Articular chondrocyte of knee joint (primary cell): ENCODE measurements around the gene KDELR3. TPM values are rescaled to one million over a fixed set of nuclear protein-coding genes. Genes with fewer than 3 reads are reported as not detected.

Experiments used
- total RNA-seq: library from RNA; depleted of rRNA; stranded (reverse); fragments of >200 nt; gene quantifications from 2 replicates; pipeline ENCODE4 v1.2.3, GENCODE V29; 2012

Gene KDELR3
- total RNA-seq: 172 and 206 TPM in 2 replicates

DNA sequence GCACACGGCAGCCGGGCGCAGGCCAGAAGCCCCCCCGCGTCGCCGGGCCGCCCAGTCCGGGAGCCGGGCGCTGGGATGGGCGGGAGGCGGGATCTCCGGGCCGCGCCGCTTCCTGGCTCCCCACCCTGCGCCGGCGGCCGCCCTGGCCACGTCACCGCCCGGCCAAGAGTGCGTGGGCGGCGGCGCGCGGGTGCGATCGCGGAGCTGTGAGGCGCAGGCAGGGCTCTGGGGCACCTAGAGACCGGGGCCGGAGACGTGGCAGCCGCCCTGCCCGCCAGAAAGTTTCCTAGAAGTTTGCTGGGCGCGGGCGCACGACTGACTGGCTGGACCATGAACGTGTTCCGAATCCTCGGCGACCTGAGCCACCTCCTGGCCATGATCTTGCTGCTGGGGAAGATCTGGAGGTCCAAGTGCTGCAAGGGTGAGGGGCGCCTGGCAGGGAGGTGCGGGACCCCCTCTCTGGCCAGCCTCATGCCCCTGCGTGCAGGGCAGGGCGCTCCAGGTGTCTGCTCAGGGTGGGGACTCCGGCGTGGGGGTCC is at the start of gene KDELR3:
Gene KDELR3 (plus strand): TSS at position 193 of the 539 bp plus-strand sequence. CDS start 138 bp downstream, at position 331.

DNA sequence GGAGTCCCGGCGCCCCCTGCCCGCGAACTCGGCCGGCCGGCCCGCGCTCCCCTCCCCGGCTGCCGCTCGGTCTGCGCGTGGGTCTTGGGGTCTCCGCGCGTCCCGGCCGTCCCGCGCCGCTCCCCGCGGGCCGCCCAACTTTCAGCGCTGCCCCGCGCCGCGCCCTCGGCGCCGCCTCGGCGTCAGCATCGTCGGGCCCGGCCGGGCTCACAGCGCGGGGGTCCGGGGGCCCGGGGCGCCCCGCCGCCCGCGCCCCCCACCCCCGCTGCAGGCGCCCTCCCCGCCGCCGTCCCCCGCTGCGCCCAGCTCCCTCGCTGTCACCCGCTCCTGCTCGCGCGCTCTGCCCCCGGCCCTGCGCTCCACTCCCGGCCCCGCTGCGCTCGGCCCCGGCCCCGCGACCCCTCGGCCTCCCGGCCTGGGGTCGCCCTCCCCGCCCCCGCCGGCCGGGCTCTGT is 12.8 kb upstream of the KDELR3 start, which contains the start of gene KCNJ4:
Gene KCNJ4 (minus strand): TSS at position 124 of the 454 bp plus-strand sequence. CDS start 27,067 bp downstream, outside the sequence.

DNA sequence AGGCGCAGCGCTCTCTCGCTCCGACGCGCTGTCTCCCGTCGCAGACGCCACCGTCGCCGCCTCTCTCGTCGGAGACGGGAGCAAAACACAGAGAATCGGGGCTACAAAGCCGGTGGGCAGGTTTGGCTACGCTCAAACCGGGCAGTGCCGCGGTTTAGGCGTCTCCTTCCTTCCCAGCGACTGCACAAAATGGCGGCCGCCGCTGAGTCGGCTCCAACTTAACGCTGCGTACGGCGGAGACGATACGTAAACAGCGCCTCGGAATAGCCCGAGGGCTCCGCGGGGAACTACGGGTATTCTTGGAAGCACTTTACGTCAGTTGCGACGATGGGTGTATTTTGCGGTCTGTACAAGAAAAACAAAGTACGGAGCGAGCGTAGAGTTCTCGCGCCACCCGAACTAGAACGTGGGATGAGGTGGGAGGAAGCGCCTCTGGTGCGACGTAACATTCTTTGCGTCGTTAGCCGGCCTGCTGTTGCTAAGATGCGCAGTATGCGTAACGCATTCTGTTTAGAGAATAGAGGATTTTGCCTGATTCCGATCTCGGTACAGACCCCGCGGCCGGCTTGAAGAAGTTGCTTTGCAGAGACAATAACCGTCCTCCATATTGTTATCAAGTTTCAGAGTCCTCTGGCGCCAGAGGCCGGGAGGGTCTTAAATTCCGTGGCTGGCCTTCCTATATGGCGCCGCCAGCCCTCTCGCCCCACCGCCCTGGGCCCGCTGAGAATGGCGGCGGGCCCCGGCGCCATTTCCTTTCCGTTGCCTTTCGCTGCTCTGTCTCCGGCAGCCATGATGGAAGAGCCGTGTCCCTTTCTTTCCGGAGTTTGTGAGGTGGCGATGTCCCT is 38.4 kb downstream of the KDELR3 start, which contains the start of gene DDX17:
Gene DDX17 (minus strand): TSS at position 194 of the 845 bp plus-strand sequence.

Other genes with a start within 250 kb of the KDELR3 start
- 34.4 and 35.1 TPM in 2 replicates for gene TMEM184B, start 195.1 kb upstream of the KDELR3 start, total RNA-seq
- 84.9 and 97.3 TPM in 2 replicates for gene CSNK1E, start 150.7 kb upstream of the KDELR3 start, total RNA-seq
- gene KCNJ4, start 12.9 kb upstream of the KDELR3 start, total RNA-seq: not detected in 2 replicates
- gene DDX17, start 38.2 kb downstream of the KDELR3 start, total RNA-seq: 403 and 461 TPM in 2 replicates
- gene DMC1, start 102.1 kb downstream of the KDELR3 start, total RNA-seq: 10.3 and 11.5 TPM in 2 replicates
- gene FAM227A, start 188.3 kb downstream of the KDELR3 start, total RNA-seq: 3.1 and 3.3 TPM in 2 replicates
- 16.1 and 19.7 TPM in 2 replicates for gene CBY1, start 188.5 kb downstream of the KDELR3 start, total RNA-seq
- 70.9 and 76.4 TPM in 2 replicates for gene TOMM22, start 213.9 kb downstream of the KDELR3 start, total RNA-seq
- gene JOSD1, start 232.8 kb downstream of the KDELR3 start, total RNA-seq: 56.5 and 66.5 TPM in 2 replicates
- gene GTPBP1, start 237.8 kb downstream of the KDELR3 start, total RNA-seq: 19.1 and 23.5 TPM in 2 replicates